ENCODE results near the gene EVA1A. TPM values are rescaled to one million over a fixed set of nuclear protein-coding genes. Genes with fewer than 3 reads are reported as not detected.
A peak's percentile ranks its signal among the peaks of the same experiment; 100 is the strongest.

EVA1A gene
- total RNA-seq, 1 experiment from 2014 or later: 0.68 TPM

GRCh38 chr2:75465317-75465984 is 95.3 kb downstream of the EVA1A start:
- H4K20me1 ChIP-seq (ENCODE audit: control insufficient read depth, insufficient read depth, insufficient read length): no peaks in the 10 kb centered on the region
- no peak overlapping the region for H3K14ac ChIP-seq (ENCODE audit: insufficient read depth, low read length)
- no peak overlapping the region for H2BK12ac ChIP-seq (ENCODE audit: insufficient read length, low read depth, low read length)
- peaks cover 0 to 2% (median 0%) of the 10 kb centered on the region in 3 experiments; a peak in 1 of 7 replicates for H3K36me3 Mint-ChIP-seq (ENCODE audit: insufficient read depth in 1 of 3, low read depth in 3 of 3)
- peaks cover 2% of the 10 kb centered on the region; the same call in 1 of the 2 replicates for H3K4me1 ChIP-seq (ENCODE audit: insufficient read depth, low read length)
- no peak for DNase-seq
- H2BK20ac ChIP-seq (ENCODE audit: low read depth, low read length, poor library complexity, severe bottlenecking): no peak overlapping the region
- H3K79me2 ChIP-seq (ENCODE audit: insufficient read depth, low read length): no peaks in the 10 kb centered on the region
- H3K23me2 ChIP-seq (ENCODE audit: insufficient read length, low read depth, low read length, poor library complexity, severe bottlenecking): no peaks in the 10 kb centered on the region
- peaks cover 18 to 22% of the 10 kb centered on the region in 2 experiments for H3K4me1 Mint-ChIP-seq
- H2AFZ ChIP-seq (ENCODE audit: low read length): no peak overlapping the region
- TF ChIP-seq CTCF (conservative IDR thresholded peaks at IDR 0.05): peak; percentile 54
- H3K9me3 ChIP-seq (ENCODE audit: control insufficient read depth, low read depth, low read length): no peaks in the 10 kb centered on the region
- no peak overlapping the region for H3K4me3 Mint-ChIP-seq
- no peaks in the 10 kb centered on the region for H3K79me1 ChIP-seq (ENCODE audit: insufficient read depth, low read depth, low read length, poor library complexity, severe bottlenecking)
- no peaks in the 10 kb centered on the region for H3K27me3 Mint-ChIP-seq (ENCODE audit: low read depth)
- no peak overlapping the region for H2BK15ac ChIP-seq (ENCODE audit: low read depth, low read length)
- no peak overlapping the region for H3K27ac ChIP-seq (ENCODE audit: insufficient read length, low read depth, low read length)
- no peak overlapping the region for H4K91ac ChIP-seq (ENCODE audit: insufficient read length, low read depth, low read length)
- no peak overlapping the region for H3K27ac Mint-ChIP-seq
- no CpG with 5 or more reads among the region's 1 CpG for WGBS (ENCODE audit: extremely low coverage, insufficient read length, low lambda C conversion rate)
- H3K9me3 Mint-ChIP-seq: peaks cover 2% of the 10 kb centered on the region in 2 experiments; a peak in 3 of 5 replicates
- H3T11ph ChIP-seq (ENCODE audit: low read length): no peak overlapping the region
- H2AK5ac ChIP-seq (ENCODE audit: insufficient read length, low read length): no peak overlapping the region
- no peak overlapping the region for H2BK5ac ChIP-seq (ENCODE audit: insufficient read length, low read length)
- H3K56ac ChIP-seq (ENCODE audit: insufficient read length, low read depth, low read length): no peak overlapping the region
- no peaks in the 10 kb centered on the region for H3K27me3 ChIP-seq (ENCODE audit: insufficient read depth, low read length)
- no peak overlapping the region for H3K4ac ChIP-seq (ENCODE audit: low read depth, low read length)
- no peak overlapping the region for H3K18ac ChIP-seq (ENCODE audit: insufficient read length, low read depth, low read length)
- no peak overlapping the region for H3K4me2 ChIP-seq (ENCODE audit: insufficient read depth, insufficient read length, low read length)
- no peak overlapping the region for H3K9ac ChIP-seq (ENCODE audit: extremely low read depth, insufficient read length, low read length)
- H2BK120ac ChIP-seq (ENCODE audit: low read depth, low read length, poor library complexity, severe bottlenecking): no peak overlapping the region
- H4K8ac ChIP-seq (replicated peaks; ENCODE audit: insufficient read length, low read depth, low read length): no peak overlapping the region
- H3K23ac ChIP-seq (ENCODE audit: insufficient read length, low read depth, low read length): no peak overlapping the region
- no peak overlapping the region for H4K5ac ChIP-seq (ENCODE audit: insufficient read length, low read depth, low read length)

All from H9 (cell line).